GM19043 (cell line): ENCODE measurements around the gene FUOM.
"Not testable (repeated sequence)": the region's sequence is repeated elsewhere in the genome, so short reads cannot be mapped to it uniquely, and the experiment has no call there.

Experiments used
- ATAC-seq: cut with Tn5 transposase; IDR thresholded peaks from one replicate; pipeline ENCODE4 v1.9.1; 2021; ENCODE audit warnings: low read depth; ENCODE audit not compliant: unreplicated experiment

The FUOM gene

DNA sequence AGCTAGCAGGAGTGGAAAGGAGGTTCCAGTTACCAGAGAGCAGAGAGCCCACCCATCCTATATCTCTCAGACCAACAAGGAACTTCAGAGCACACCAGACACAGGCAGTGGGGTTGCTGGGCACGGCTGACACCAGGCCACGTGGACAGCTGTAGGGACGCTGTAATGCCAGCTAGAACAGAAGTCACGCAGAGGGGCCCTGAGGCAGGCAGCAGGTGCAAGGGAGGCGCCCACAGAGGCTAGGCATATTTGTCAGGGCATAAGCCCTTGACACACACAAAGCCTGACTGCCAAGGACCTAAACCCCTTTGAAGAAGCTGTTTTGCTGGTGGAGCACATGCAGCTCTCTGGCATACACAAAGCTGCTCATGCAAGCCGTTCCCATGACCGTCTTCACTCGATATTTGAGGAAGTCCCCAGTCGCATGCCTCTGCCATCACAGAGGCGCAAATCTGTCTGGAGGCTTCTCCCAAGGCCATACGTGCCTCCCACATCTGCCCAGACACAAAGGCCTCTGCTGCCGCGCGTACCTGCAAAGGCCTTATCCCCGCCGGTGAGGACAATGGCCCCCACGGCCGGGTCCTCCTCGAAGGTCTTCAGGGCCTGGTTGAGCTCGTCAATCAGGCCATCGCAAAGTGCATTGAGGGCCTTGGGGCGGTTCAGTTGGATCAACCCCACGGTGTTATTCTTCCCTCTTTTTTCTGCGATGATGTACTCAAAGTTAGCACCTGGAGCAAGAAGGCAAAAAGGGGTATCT is 12.4 kb upstream of the FUOM start:
- ATAC-seq = no peak

DNA sequence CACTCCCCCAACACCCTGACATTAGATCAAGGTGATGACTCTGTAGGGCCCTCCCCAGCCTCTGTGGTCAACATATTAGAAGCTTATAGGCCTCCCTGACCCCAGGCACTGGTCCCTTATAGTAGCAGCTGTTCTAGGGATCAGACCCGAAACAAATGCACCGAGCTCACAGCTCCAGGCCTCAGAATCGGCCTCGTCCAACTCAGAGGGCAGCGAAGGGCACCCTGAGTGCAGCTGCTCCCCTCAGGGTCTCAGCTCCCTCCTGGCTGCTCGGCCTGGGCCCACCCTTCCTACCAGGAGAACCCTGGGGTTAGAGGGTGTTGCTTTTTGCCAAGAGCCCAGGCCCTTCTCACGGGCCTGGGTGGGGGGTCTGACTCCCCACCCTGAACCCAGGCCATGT is 10.3 kb upstream of the FUOM start:
- ATAC-seq = no peak

DNA sequence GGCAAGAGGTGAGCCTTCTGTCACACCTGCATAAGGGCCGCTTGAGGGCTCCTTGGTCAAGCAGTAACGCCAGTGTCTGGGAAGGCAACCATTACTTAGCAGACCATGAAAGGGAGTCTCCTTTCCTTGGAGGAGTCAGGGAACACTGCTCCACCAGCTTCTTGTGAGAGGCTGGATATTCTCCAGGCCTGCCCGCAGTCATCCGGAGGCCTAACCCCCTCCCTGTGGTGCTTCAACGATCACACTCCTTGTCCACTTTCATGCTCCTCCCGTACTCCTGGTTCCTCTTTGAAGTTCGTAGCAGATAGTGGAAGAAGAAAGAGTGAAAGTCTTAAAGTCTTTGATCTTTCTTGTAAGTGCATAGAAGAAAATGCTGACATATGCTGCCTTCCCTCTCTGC is 9.6 kb upstream of the FUOM start:
- ATAC-seq = not testable (repeated sequence)

DNA sequence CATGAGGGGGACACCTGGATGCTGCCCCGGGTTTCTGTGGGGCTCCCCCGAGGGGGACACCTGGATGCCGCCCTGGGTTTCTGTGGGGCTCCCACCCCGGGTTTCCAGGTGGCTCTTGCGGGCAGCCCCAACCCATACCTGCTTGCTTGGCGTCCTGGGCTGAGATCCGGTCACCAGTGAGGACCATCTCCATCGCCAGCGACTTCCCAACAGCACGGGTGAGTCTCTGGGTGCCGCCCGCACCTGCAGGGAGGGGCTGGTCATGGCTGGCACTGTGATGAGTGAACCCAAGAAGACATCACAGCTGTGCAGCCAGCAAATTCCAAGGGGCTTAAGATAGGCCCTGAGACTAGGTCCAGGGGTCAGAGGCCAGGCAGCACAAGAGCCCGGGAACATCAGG is 8.9 kb upstream of the FUOM start:
- ATAC-seq = no peak

DNA sequence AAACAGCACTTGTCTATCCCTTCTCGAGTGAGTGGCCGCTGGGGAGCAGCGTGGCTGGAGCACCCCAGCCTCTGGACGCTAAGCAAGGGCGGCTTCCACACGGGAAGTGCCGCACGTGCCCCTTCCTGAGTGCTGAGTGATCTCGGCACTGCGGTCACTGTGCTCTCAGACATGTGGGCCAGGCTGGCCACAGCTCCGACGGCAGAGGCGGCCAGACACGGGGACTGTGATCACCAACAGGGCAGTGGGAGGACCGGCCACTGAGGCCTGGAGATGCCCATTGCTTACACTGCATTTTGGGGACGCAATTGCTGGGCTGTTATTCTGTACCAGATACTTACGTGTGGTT is 8.3 kb upstream of the FUOM start:
- ATAC-seq = no peak

DNA sequence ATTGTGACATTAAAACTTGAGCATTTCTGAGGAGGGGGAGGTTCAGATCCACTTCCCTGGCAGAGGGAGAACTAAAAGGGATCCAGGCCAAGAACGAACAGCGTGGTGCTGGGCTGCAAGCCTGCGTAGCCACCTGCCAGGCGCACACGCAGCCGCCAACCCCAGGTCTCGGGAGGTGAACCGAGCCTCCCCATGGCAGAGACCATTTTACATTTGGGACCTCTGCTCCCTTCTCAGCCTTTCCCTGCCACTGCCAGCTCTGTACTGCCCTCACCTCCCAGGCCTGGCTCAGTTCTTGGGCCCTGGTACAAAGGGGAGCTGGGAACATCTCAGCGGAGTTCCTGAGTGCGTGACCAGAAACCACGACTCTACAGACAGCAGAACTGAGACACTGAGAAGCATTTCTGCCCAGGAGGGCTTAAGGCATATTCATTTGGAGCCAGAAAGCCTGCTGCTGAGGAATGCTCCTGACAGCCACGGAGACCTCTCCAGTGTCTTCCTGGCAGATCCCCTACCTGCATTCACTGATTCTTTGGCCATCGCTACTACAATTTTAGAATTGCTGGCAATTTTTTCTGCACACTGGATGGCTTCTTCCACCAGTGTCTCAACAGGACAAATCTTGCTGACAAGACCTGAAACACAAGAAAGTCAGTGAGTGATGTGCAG is 7.8 kb upstream of the FUOM start:
- no peak for ATAC-seq

DNA sequence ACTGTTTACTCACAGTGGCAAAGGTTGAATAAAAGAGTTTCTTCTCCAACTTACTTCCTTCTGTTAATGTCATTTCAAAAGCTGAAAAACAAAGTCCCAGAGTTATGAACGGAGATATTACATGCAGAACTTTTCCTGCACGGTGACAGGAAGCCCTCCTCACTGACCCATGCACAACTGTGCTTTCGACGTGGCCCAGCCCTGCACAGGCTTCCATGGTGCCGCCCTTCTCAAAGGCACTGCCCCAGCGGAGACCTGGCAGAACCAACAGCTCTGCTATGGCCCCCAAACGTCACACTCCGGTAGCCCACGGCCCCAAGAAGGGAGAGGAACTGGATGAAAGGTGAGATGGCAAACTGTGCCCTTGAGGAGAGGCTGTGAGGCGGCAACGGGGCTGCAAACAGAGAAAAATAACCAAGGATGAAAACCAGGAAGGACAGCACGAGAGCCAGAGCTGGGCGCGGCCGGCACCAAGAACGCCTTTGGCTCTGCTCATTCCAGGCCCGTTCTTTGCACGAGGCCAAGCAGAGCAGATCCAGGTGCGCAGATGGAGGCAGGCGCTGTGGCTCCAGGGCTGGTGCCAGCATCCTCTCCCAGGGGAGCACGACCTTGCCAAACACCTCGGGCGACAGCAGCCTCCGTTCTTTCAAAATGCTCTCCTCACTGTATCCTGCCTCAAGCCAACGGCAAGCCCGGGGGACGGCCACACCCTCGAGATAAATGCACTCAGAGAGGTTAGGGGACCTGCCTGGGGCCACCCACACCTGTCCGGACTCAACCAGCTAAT is 7.0 kb upstream of the FUOM start:
- no peak for ATAC-seq

DNA sequence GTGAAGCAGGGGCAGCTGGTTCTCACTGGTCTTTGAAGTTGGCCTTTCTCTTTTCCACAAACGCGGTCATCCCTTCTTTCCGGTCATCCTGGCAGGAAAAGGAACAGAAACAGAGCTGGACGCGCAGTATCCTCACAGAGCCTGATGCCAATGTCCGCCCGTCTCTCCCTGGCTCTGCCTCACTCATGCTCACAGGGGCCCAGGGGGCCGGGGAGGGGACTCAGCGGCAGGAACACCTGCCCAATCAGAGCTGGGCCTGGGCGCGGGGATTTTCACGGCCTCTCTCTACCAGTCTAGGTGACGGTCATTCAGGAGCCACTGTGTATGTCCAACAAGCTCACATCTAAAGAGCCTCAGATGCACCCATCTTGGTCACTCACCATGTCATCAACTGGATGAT is 5.0 kb upstream of the FUOM start:
- no peak for ATAC-seq

DNA sequence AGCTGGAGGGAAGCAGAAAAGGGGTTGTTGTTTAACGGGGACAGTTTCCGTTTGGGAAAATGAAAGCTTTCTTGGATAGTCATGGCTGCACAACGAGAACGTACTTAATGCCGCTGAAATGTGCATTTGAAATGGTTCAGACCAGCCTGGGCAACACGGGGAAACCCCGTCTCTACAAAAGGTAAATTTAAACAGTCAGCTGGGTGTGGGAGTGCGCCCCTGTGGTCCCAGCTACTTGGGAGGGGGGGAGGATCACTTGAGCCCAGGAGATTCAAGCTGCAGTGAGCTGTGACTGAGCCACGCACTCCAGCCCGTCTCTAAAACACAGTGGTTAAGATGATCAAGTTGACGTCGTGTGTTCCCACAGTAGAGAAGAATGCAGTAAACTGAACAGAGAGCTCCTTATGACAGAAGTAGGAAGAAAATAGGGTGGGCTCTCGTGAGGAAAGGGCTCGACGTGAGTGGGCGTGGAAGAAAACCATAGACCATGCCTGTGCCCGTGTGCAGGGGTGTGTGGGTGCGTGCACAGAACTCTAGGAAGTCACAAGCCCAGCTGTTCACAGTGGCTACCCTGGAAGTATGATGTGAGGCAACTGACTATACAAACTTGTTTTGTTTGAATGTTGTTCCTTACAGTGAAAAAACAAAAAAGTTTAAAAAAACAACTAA is 4.1 kb upstream of the FUOM start:
- no peak for ATAC-seq

DNA sequence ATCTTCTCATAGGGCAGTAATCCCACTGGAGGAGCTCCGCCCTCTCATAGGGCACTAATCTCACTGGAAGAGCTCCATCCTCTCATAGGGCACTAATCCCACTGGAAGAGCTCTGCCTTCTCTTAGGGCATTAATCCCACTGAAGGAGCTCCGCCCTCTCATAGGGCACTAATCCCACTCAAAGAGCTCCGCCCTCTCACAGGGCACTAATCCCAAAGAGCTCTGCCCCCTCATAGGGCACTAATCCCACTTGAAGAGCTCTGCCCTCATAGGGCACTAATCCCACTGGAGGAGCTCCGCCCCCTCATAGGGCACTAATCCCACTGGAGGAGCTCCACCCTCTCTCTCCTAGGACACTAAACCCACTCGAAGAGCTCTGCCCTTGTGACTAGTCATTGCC is 3.4 kb upstream of the FUOM start:
- no peak for ATAC-seq

DNA sequence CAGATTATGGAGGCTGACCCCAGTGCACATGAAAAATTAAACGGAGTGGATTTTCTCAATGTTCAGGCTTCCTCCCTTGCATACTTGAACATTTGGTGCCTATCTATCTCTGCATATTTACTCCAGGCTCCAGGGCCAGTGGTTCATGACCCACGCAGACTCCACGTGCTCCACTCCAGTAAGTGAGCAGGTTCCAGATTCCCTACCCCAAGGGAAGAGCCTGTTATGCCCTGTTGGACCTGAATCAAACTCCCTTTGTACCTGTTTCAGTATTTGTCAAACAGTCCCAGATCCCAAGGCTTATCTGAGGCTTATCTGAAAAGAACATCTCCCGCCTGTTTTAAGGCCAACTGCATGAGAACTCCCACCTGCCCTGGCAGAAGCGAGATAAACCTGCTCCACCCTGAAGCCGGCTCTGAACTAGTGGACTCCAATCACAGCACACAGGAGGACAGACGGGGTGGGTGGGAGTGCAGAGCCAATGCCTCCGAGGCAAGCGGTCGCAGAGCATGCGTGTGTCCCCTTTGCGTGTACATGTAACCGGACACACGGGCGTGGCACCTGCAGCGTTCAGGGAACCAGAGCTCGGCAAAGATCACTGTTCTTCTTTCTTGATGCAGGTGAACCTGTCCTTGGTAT is 2.3 kb upstream of the FUOM start:
- no peak for ATAC-seq

DNA sequence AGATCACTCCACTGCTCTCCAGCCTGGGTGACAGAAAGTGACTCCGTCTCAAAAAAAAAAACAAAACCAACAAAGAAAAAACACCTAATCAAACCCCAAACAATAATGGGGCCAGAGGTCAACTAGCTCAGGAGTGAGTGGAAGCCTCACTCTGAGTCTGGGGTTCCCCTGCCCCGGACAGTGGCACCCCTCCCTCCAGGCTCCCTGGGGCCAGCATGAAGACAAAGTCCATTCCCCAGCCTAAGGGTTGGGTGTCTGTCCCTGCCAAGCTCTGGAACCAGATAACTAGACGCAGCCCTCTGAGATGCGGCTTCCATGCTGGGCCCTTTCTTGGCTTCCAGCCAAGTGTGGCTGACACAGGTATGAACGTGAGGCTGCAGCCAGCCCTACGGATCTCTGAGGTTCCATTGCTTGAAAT is 1.7 kb upstream of the FUOM start:
- no peak for ATAC-seq

DNA sequence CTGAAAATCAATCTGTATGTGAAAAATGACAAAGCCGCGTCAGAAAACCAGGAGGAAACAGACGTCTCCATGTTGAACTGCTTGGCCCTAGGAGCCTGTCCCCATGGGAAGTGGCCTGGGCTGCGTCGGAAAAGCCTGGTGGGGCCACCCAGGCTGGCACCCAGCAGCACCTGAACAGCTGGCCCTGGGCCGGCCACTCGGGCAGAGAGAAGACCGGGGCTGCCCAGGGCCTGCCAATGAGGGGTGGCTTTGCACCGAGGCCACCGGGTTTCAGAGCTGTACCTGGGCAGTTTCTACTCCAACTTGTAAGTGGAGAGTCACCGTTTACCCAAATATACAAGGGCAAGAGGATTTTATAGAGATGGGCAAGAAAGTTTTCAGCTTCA is 1.1 kb upstream of the FUOM start:
- no peak for ATAC-seq

DNA sequence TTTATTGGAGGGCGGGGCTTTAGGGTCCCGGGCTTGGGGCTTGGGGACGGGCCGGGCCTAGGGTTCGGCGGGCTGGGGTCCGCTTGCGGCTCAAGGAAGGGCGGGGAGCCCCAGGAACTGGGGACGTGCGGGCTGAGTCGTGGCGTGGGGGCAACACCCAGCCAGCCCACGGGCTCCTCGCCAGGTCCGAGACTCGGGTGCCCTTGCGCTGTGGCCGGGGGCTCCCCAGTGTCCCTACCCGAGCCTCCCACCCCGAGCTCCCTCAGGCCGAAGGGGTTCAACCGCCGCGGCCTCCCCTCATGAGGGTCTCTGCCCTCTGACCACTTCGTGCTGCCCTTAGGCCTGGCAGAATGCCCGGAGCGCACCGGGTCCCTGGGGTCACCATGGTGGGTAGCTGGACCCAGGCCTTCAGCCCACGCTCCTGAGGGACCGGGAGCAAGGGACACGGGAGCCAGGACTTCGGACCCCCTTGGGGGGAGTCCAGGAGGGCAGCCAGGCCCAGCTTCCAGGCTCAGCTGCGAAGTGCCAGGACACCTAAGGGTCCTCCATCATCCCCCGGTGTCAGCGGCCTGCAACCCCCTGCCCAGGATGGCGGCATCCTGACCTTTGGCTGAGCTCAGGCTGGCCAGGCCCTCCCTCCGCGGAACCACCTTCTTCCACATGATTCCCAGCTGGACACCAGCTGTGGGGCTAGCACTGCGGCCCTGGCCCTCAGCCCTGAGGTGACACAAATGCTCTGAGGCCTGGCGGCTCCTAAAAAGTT is 524 bp upstream of the FUOM start:
- no peak for ATAC-seq

DNA sequence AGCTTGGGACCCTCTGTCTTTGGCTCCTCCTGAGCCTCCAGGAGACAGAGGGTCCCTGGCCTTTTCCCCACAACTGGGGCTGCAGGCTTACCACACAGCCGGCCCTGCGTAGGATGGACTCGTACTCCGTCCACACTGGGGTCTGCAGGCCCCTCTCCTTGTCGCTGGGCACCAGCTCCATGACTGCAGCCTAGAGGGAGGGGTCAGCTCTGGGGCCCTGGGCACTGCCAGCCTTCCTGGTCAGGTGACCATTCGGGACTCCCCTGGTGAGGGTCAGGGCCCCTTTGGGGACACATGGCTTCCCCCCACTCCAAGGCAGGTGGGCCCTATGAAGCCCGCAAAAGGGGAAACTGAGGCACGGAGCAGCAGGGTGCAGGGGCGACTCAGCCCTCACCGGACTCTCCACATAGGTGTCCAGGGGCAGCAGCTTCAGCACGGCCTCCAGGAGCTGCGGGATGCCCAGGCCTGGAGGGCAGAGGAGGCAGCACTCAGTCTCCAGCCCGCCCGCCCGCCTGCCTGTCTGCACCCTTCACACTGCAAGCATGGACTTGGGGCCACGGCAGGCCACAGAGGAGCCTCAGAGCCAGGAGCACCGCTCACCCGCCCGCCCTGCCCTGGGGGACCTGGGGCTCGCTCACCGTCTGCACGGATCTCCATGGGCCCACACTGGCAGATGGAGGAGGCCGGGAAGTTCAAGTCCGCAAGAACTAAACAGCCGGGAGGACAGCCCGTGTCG is 1.1 kb downstream of the FUOM start:
- no peak for ATAC-seq

DNA sequence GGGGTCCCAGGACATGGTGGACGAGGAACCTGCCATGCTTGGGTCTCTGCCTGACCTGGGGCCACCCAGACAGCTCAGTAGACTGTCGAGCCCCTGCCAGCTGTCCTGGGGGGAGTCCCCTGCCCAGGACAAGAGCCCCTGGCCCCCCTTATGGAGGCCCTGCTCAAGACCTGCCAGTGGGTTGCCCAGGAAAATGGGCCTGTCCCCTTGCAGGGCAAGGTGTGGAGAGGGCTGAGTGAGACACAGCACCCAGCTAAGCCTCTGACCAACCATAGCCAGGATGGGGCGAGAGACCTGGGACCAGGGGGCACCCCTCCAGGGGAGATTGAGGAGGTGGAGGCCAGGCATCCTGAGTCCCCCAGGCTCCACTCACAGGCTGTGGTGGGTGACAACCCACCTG is 1.8 kb downstream of the FUOM start:
- no peak for ATAC-seq

DNA sequence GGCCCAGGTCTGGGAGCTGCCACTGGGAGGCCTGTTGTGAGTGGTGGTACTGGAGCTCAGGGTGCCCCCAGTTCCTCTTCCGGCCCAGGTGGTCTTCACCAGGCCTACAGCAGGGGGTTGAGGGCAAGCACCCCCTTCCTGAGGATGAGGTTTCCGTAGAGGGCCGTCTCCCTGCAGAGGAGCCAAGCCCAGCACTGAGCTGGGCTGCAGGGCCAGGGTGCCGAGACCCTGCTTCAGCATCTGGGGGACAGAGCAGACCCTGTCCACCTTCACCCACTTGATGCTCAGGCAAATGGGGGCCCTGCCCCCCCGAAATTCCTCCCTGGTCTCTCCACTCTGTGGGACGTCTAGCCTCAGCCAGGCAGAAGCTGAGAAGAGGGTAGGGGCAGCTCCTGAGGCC is 2.6 kb downstream of the FUOM start:
- ATAC-seq = no peak

DNA sequence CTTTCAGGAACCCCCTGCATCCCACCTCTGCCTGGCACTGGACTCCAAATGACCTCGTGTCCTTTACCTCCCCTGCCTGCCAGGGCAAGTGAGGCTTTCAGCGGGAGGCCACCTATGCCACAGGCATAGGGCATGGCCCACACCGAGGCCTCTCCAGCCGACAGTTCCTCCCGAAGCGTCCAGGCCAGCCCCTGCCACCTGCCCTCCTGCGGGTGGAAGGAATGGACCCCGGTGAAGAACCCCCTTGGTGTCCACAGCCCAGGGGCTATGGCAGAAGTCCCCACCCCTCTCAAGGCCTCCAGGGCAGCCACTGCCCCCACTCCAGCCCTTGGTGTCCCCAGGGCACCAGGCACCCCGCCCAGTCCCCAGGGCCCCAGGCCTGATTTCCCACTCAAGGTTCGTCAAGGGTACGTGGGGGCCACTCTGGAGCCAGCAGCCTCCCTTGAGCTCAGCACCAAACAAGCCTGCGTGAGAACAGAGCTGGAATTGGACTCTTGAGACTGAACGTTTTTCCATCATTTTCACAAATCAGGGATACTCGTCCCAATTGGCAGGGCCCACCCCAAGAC is 3.1 kb downstream of the FUOM start:
- ATAC-seq = no peak

DNA sequence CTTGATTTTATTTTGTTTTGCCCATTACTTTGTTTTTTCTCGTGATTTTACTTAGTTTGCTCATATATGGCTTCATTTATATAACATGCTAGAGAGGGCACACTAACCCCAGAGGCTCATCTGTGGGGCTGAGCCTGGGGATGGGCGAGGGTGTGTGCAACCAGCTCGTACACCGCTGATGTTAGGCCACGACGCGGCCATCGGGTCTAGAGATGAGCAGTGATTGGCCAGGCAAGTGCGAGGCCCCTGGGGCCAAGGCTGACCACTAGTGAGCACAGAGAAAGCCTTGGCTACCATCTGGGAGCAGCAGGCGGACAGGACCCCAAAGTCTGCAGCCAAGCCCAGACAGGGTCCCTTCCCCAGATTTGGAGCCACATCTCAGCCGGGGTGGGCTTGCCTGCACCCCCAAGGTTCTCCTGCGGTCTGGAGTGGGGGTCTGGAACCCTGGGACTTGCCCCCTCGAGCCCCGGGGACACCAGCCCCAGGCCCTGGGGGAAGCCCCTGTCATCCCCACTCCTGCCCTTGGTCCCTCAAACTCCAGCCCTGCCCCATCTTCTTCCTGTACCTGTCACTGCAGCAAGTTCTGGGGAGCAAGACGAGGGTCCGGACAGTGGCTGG is 3.7 kb downstream of the FUOM start:
- ATAC-seq = no peak
